ENCODE results near the gene TCTN1.
"Not testable (repeated sequence)": the region's sequence is repeated elsewhere in the genome, so short reads cannot be mapped to it uniquely, and the experiment has no call there.

The TCTN1 gene

GRCh38 chr12:110639336-110640141 is 25.6 kb downstream of the TCTN1 start:
- DNase-seq, result no peak

GRCh38 chr12:110640275-110641025 is 26.5 kb downstream of the TCTN1 start:
- no peak for DNase-seq

- no peak for DNase-seq
Observed at GRCh38 chr12:110641521-110641920, 27.6 kb downstream of the TCTN1 start.

- DNase-seq, result no peak
Observed at GRCh38 chr12:110647631-110648040, 33.7 kb downstream of the TCTN1 start.

- no peak for DNase-seq
Observed at GRCh38 chr12:110649341-110649847, 35.5 kb downstream of the TCTN1 start.

GRCh38 chr12:110654238-110654637 is 40.3 kb downstream of the TCTN1 start:
- DNase-seq, result not testable (repeated sequence)

- DNase-seq, result no peak
Observed at GRCh38 chr12:110656071-110656655, 42.2 kb downstream of the TCTN1 start.

- DNase-seq, result no peak
Observed at GRCh38 chr12:110657747-110658146, 43.8 kb downstream of the TCTN1 start.

GRCh38 chr12:110658242-110658641 is 44.3 kb downstream of the TCTN1 start:
- DNase-seq, result no peak

GRCh38 chr12:110658878-110659277 is 44.9 kb downstream of the TCTN1 start:
- DNase-seq, result no peak

- peak; percentile 89 for DNase-seq
Observed at GRCh38 chr12:110661337-110661972, 47.5 kb downstream of the TCTN1 start.

- no peak for DNase-seq
Observed at GRCh38 chr12:110666892-110667291, 53.0 kb downstream of the TCTN1 start.

- DNase-seq, result no peak
Observed at GRCh38 chr12:110667671-110668070, 53.7 kb downstream of the TCTN1 start.

- no peak for DNase-seq
Observed at GRCh38 chr12:110668480-110669192, 54.7 kb downstream of the TCTN1 start.

GRCh38 chr12:110669193-110669502 is 55.2 kb downstream of the TCTN1 start:
- DNase-seq, result no peak

GRCh38 chr12:110670161-110670701 is 56.3 kb downstream of the TCTN1 start:
- DNase-seq, result no peak

GRCh38 chr12:110676171-110676570 is 62.2 kb downstream of the TCTN1 start:
- no peak for DNase-seq

- peak; percentile 66 for DNase-seq
Observed at GRCh38 chr12:110677206-110677911, 63.4 kb downstream of the TCTN1 start.

- DNase-seq, result no peak
Observed at GRCh38 chr12:110677982-110678381, 64.1 kb downstream of the TCTN1 start.

- no peak for DNase-seq
Observed at GRCh38 chr12:110679201-110679600, 65.3 kb downstream of the TCTN1 start.

GRCh38 chr12:110680032-110680431 is 66.1 kb downstream of the TCTN1 start:
- no peak for DNase-seq

- no peak for DNase-seq
Observed at GRCh38 chr12:110683888-110684287, 70.0 kb downstream of the TCTN1 start.
